HepG2 (cell line): ENCODE results near the gene HOXD9. TPM values are rescaled to one million over a fixed set of nuclear protein-coding genes. Genes with fewer than 3 reads are reported as not detected.

Experiments used
- ATAC-seq: fragments of 200-7000 bp; cut with Tn5 transposase; 3 replicates; pipeline ENCODE4 v1.9.1; 2020; ENCODE audit warnings: mild to moderate bottlenecking, moderate library complexity
- BruUV-seq: library from RNA; stranded (reverse); fragments of 400-500 nt; replicated peaks from 2 replicates; lab custom pipeline; 2021; lab: Mats Ljungman, UMichigan
- CTCF ChIA-PET: fragments of 300-600 bp; formaldehyde crosslinking; extraction: SDS; loops from one replicate; lab custom pipeline; 2021; ENCODE audit warnings: low total read pairs, inconsistent platforms, low intra/inter-chr PET ratio; lab: Yijun Ruan, JAX
- POLR2A ChIA-PET: fragments of 350-600 bp; sonication (Branson Sonifier 250); formaldehyde crosslinking; loops from one replicate; lab custom pipeline; 2020; ENCODE audit warnings: antibody characterized with exemption, inconsistent platforms; lab: Yijun Ruan, JAX
- DNase-seq: peaks from one replicate; pipeline ENCODE4 v3.0.0-alpha.2; 2015; ENCODE audit warnings: low spot score
- FAIRE-seq: peaks from 3 replicates; lab custom pipeline; 2011; peaks lifted over from hg19 to GRCh38; lab: Jason Lieb, UNC
- H2AFZ ChIP-seq: one replicate; pipeline ENCODE4 v1.6.1; 2011; ENCODE audit warnings: low read length, inconsistent platforms
- H3K27ac ChIP-seq: fragments of 300-600 bp; 3 replicates; pipeline ENCODE4 v1.8.0; 2011; ENCODE audit warnings: mixed run types, mild to moderate bottlenecking, mixed read lengths, low read length, inconsistent platforms; ENCODE audit not compliant: insufficient read depth; ENCODE audit errors: extremely low read length
- H3K27me3 ChIP-seq, 2 experiments: fragments of 200-600 bp in 1 of 2; 2 replicates in 1 of 2; 3 replicates in 1 of 2; pipeline versions ENCODE4 v1.6.0 to v1.8.0; 2011; ENCODE audit warnings: low read length in 2 of 2, mild to moderate bottlenecking in 2 of 2, moderate library complexity in 2 of 2, inconsistent platforms in 1 of 2; ENCODE audit not compliant: insufficient read depth in 2 of 2, control insufficient read depth in 1 of 2
- H3K36me3 ChIP-seq, 2 experiments: fragments of 200-600 bp in 1 of 2; replicated peaks in 1 of 2; 2 replicates in 1 of 2; 3 replicates in 1 of 2; pipeline versions ENCODE4 v1.5.1 to v1.8.0; 2011; ENCODE audit warnings: low read length in 2 of 2, inconsistent platforms in 1 of 2; ENCODE audit not compliant: insufficient read depth in 2 of 2, control insufficient read depth in 1 of 2
- H3K4me1 ChIP-seq: 2 replicates; pipeline ENCODE4 v1.5.1; 2012; ENCODE audit warnings: low read length, inconsistent platforms; ENCODE audit not compliant: insufficient read depth
- H3K4me2 ChIP-seq: 2 replicates; pipeline ENCODE4 v1.6.0; 2011; ENCODE audit warnings: low read depth, low read length, inconsistent platforms
- H3K4me3 ChIP-seq, 3 experiments: fragments of 200-600 bp in 1 of 3; sonication (generic), shearing (Covaris generic) in 1 of 3; replicated peaks in 1 of 3; 2 replicates each; pipeline ENCODE4 v1.5.1; 2011 to 2016; ENCODE audit warnings: low read length in 3 of 3, inconsistent platforms in 2 of 3, low read depth in 2 of 3, mild to moderate bottlenecking in 2 of 3, control low read depth in 1 of 3, mixed read lengths in 1 of 3; ENCODE audit not compliant: insufficient read depth in 1 of 3
- H3K79me2 ChIP-seq: one replicate; pipeline ENCODE4 v1.6.1; 2011; ENCODE audit warnings: low read length, inconsistent platforms; ENCODE audit not compliant: insufficient read depth
- H3K9ac ChIP-seq: 2 replicates; pipeline ENCODE4 v1.6.0; 2011; ENCODE audit warnings: mild to moderate bottlenecking, low read depth, low read length, inconsistent platforms; ENCODE audit not compliant: insufficient read depth
- H3K9me3 ChIP-seq: 2 replicates; pipeline ENCODE4 v1.5.1; 2012; ENCODE audit warnings: mild to moderate bottlenecking, low read length
- H4K20me1 ChIP-seq: 2 replicates; pipeline ENCODE4 v1.6.0; 2011; ENCODE audit warnings: inconsistent platforms, mild to moderate bottlenecking, low read length, moderate library complexity; ENCODE audit not compliant: insufficient read depth
- EZH2 ChIP-seq: conservative IDR thresholded peaks from 2 replicates; pipeline ENCODE4 v1.6.1; 2012; ENCODE audit warnings: mild to moderate bottlenecking, low read depth, low read length, moderate library complexity
- FOXK1 ChIP-seq: sonication (generic); formaldehyde crosslinking; IDR thresholded peaks from 2 replicates; pipeline ENCODE4 v1.4.0; 2020; ENCODE audit warnings: low read depth, missing genetic modification reagents, borderline replicate concordance
- NFE2 ChIP-seq: sonication (generic); formaldehyde crosslinking; IDR thresholded peaks from 2 replicates; pipeline ENCODE4 v1.4.0; 2020; ENCODE audit warnings: missing genetic modification reagents
- THAP7 ChIP-seq: sonication (generic); formaldehyde crosslinking; IDR thresholded peaks from 2 replicates; pipeline ENCODE4 v1.8.1; 2023; ENCODE audit warnings: mild to moderate bottlenecking, missing genetic modification reagents
- WGBS: methylation state at CpG from one replicate; pipeline ENCODE4 v1.1.6; 2017; ENCODE audit warnings: low lambda C conversion rate; 5-methylcytosine and 5-hydroxymethylcytosine counted together
- in situ Hi-C: cut with HindIII; loops from 2 replicates; pipeline ENCODE4 v1.10.0; 2017; ENCODE audit warnings: low pct_unique_long_range_greater_than_20kb; ENCODE audit not compliant: extremely low pct_ligation_motif_present
- intact Hi-C: fragments of 100-400 bp; cut with micrococcal nuclease; formaldehyde crosslinking; loops from one replicate; pipeline ENCODE4 v1.10.0; 2022; ENCODE audit not compliant: unreplicated experiment
- polyA plus RNA-seq, 8 experiments: library from polyadenylated mRNA; depleted of rRNA in 3 of 8; stranded (reverse) in 7 of 8; unstranded in 1 of 8; fragments of >200 nt; fragmentation: Illumina TruSeq in 4 of 8; extraction: Trizol in 4 of 8; gene quantifications; 2 replicates each; pipeline versions ENCODE4 v1.2.1 to v1.2.3, GENCODE V29; 2011 to 2016; ENCODE audit warnings: low read depth in 4 of 8, missing spikeins in 1 of 8, mixed read lengths in 1 of 8; ENCODE audit not compliant: insufficient read depth in 1 of 8
- total RNA-seq, 5 experiments: library from RNA; depleted of rRNA; stranded (reverse); fragments of >200 nt; fragmentation: Illumina TruSeq; extraction: Trizol; gene quantifications; 2 replicates each; pipeline ENCODE4 v1.2.3, GENCODE V29; 2016; ENCODE audit warnings: low read depth in 1 of 5

HOXD9 gene
- total and polyA plus RNA-seq, 2 of the 13 experiments (the other 11 are each of a cell fraction or from before 2014, with no cell fraction given) = not detected

- TF ChIP-seq NFE2 (CRISPR knock-in tag) = no peak
- TF ChIP-seq THAP7 (CRISPR knock-in tag) = no peak
These were observed 31.7 kb upstream of the HOXD9 start (continued) for GRCh38 chr2:176090862-176091261.

GRCh38 chr2:176091329-176092258, 30.9 kb upstream of the HOXD9 start:
- POLR2A ChIA-PET = no interaction called here

More at GRCh38 chr2:176091329-176092258, 30.9 kb upstream of the HOXD9 start:
- Histone ChIP-seq H3K4me3 (no peak overlapping the region), H3K4me2 (no peak overlapping the region), H4K20me1 (no peaks in the 10 kb centered on the region), H3K79me2 (no peaks in the 10 kb centered on the region), H3K9ac (no peak overlapping the region), H3K36me3 (no peaks in the 10 kb centered on the region), H2AFZ (no peak overlapping the region), H3K4me1 (peaks cover 17% of the 10 kb centered on the region), H3K27ac (no peak overlapping the region), H3K9me3 (no peaks in the 10 kb centered on the region), H3K27me3 (peaks cover 18 to 93% of the 10 kb centered on the region in 2 experiments)
- FAIRE-seq (no peak), DNase-seq (no peak), ATAC-seq (no peak)
- CTCF ChIA-PET = no interaction called here
- no TSS peak for BruUV-seq
- intact Hi-C loops (no loop called here), in situ Hi-C loops (no loop called here)
- TF ChIP-seq FOXK1 (CRISPR knock-in tag) (no peak), EZH2 (peak; percentile 87; the same call in 1 of the 2 replicates)
- 31% methylated on average over 25 of the region's 31 CpGs for WGBS
